HCT116 (cell line): ENCODE measurements around the gene USP32. TPM values are rescaled to one million over a fixed set of nuclear protein-coding genes. Genes with fewer than 3 reads are reported as not detected.

ENCODE experiments used
- ATAC-seq: fragments of 200-7000 bp; cut with Tn5 transposase; 2 replicates; pipeline ENCODE4 v1.9.1; 2020; ENCODE audit warnings: mild to moderate bottlenecking, moderate library complexity
- BruUV-seq: library from RNA; stranded (reverse); fragments of 400-500 nt; replicated peaks from 2 replicates; lab custom pipeline; 2021; lab: Mats Ljungman, UMichigan
- CTCF ChIA-PET: fragments of 300-600 bp; sonication (Branson Sonifier 250); formaldehyde crosslinking; loops from one replicate; lab custom pipeline; 2021; ENCODE audit warnings: antibody characterized with exemption; lab: Charles Lee
- POLR2A ChIA-PET: fragments of 300-600, 350-600 bp; sonication (Branson Sonifier 250); formaldehyde crosslinking; loops from one replicate; lab custom pipeline; 2021; ENCODE audit warnings: antibody characterized with exemption; lab: Charles Lee
- RAD21 ChIA-PET, 2 experiments: fragments of 300-600 bp; sonication (Branson Sonifier 250); formaldehyde crosslinking; loops; one replicate each; lab custom pipeline; 2023; ENCODE audit warnings: low total read pairs in 2 of 2; ENCODE audit not compliant: uncharacterized antibody in 2 of 2, unreplicated experiment in 2 of 2, low non-redundant PET in 1 of 2; lab: Charles Lee
- DNase-seq: peaks from one replicate; pipeline ENCODE4 v3.0.0-alpha.2; 2010; ENCODE audit warnings: low read depth, low spot score
- H2AFZ ChIP-seq: fragments of 200-600 bp; shearing (Covaris generic), sonication (generic); 2 replicates; pipeline ENCODE4 v1.6.1; 2017; ENCODE audit warnings: low read depth, mixed run types, mixed read lengths, antibody characterized with exemption, low read length; ENCODE audit not compliant: poor library complexity, severe bottlenecking
- H3K27ac ChIP-seq: 2 replicates; pipeline ENCODE4 v1.5.1; 2012; ENCODE audit warnings: low read depth, low read length
- H3K27me3 ChIP-seq: fragments of 200-600 bp; sonication (generic); 2 replicates; pipeline ENCODE4 v1.6.1; 2016; ENCODE audit warnings: mixed run types, low read length, mixed read lengths; ENCODE audit not compliant: insufficient read depth
- H3K36me3 ChIP-seq, 2 experiments: fragments of 200-500 bp in 1 of 2; fragments of 200-600 bp in 1 of 2; sonication (Bioruptor generic) in 1 of 2; sonication (generic) in 1 of 2; 2 replicates each; pipeline versions ENCODE4 v1.5.1 to v1.6.1; 2014 to 2016; ENCODE audit warnings: low read length in 2 of 2, inconsistent platforms in 1 of 2, mixed read lengths in 1 of 2, mixed run types in 1 of 2; ENCODE audit not compliant: insufficient read depth in 2 of 2, control insufficient read depth in 1 of 2
- H3K4me1 ChIP-seq, 2 experiments: fragments of 200-600 bp in 1 of 2; sonication (generic) in 1 of 2; 2 replicates each; pipeline versions ENCODE4 v1.5.1 to v1.6.1; 2012 to 2017; ENCODE audit warnings: low read length in 2 of 2, inconsistent platforms in 1 of 2, mild to moderate bottlenecking in 1 of 2, mixed read lengths in 1 of 2, mixed run types in 1 of 2, moderate library complexity in 1 of 2; ENCODE audit not compliant: insufficient read depth in 2 of 2, control insufficient read depth in 1 of 2
- H3K4me2 ChIP-seq: fragments of 200-600 bp; sonication (generic); 2 replicates; pipeline ENCODE4 v1.6.1; 2017; ENCODE audit warnings: mixed run types, low read length, mixed read lengths
- H3K4me3 ChIP-seq, 2 experiments: fragments of 200-600 bp in 1 of 2; sonication (generic) in 1 of 2; replicated peaks in 1 of 2; 2 replicates each; pipeline ENCODE4 v1.5.1; 2011 to 2016; ENCODE audit warnings: low read length in 2 of 2, control low read depth in 1 of 2, low read depth in 1 of 2, mild to moderate bottlenecking in 1 of 2, mixed read lengths in 1 of 2, mixed run types in 1 of 2
- H3K79me2 ChIP-seq: fragments of 200-600 bp; sonication (generic); 2 replicates; pipeline ENCODE4 v1.6.1; 2017; ENCODE audit warnings: mild to moderate bottlenecking, mixed run types, low read length, moderate library complexity, mixed read lengths; ENCODE audit not compliant: insufficient read depth
- H3K9ac ChIP-seq: fragments of 200-600 bp; sonication (generic); 2 replicates; pipeline ENCODE4 v1.6.1; 2016; ENCODE audit warnings: low read length, mixed read lengths
- H3K9me2 ChIP-seq: fragments of 200-600 bp; sonication (generic), shearing (Covaris generic); 2 replicates; pipeline ENCODE4 v1.6.1; 2017; ENCODE audit warnings: mixed run types, mild to moderate bottlenecking, moderate library complexity; ENCODE audit not compliant: insufficient read depth
- H3K9me3 ChIP-seq, 2 experiments: fragments of 200-500 bp in 1 of 2; fragments of 200-600 bp in 1 of 2; sonication (Bioruptor generic) in 1 of 2; sonication (generic) in 1 of 2; 2 replicates each; pipeline ENCODE4 v1.6.1; 2014 to 2017; ENCODE audit warnings: low read length in 2 of 2, mixed read lengths in 2 of 2, inconsistent platforms in 1 of 2, low read depth in 1 of 2, mild to moderate bottlenecking in 1 of 2, mixed run types in 1 of 2, moderate library complexity in 1 of 2; ENCODE audit not compliant: control insufficient read depth in 1 of 2, insufficient read depth in 1 of 2
- H4K20me1 ChIP-seq: fragments of 200-600 bp; sonication (generic), shearing (Covaris generic); 2 replicates; pipeline ENCODE4 v1.6.1; 2017; ENCODE audit warnings: mixed run types, mild to moderate bottlenecking, moderate library complexity; ENCODE audit not compliant: insufficient read depth
- CBX3 ChIP-seq: IDR thresholded peaks from 2 replicates; pipeline ENCODE4 v1.6.1; 2012; ENCODE audit warnings: low read depth
- EGR1 ChIP-seq: IDR thresholded peaks from 2 replicates; pipeline ENCODE4 v1.6.1; 2012; ENCODE audit warnings: low read depth
- ELF1 ChIP-seq: IDR thresholded peaks from 2 replicates; pipeline ENCODE4 v1.6.1; 2012; ENCODE audit warnings: low read depth, borderline replicate concordance
- EZH2 ChIP-seq: fragments of 200-600 bp; sonication (generic); IDR thresholded peaks from 2 replicates; pipeline ENCODE4 v1.6.1; 2017; ENCODE audit warnings: antibody characterized with exemption, mixed run types
- EZH2phosphoT487 ChIP-seq: fragments of 200-600 bp; IDR thresholded peaks from 2 replicates; pipeline ENCODE4 v1.6.1; 2018; ENCODE audit warnings: antibody characterized with exemption, borderline replicate concordance
- FOSL1 ChIP-seq: IDR thresholded peaks from 2 replicates; pipeline ENCODE4 v1.6.1; 2012; ENCODE audit warnings: low read depth
- POLR2A ChIP-seq: IDR thresholded peaks from 2 replicates; pipeline ENCODE4 v1.7.0; 2011; ENCODE audit warnings: borderline replicate concordance; ENCODE audit not compliant: insufficient read depth, insufficient read length; ENCODE audit errors: extremely low read depth
- RAD21 ChIP-seq: IDR thresholded peaks from 2 replicates; pipeline ENCODE4 v1.6.1; 2012; ENCODE audit warnings: low read depth, mild to moderate bottlenecking
- SRF ChIP-seq: IDR thresholded peaks from 2 replicates; pipeline ENCODE4 v1.6.1; 2012; ENCODE audit warnings: low read depth
- TCF7L2 ChIP-seq: IDR thresholded peaks from 2 replicates; pipeline ENCODE4 v1.7.0; 2011; ENCODE audit warnings: borderline replicate concordance, inconsistent platforms; ENCODE audit not compliant: insufficient read depth, insufficient read length; ENCODE audit errors: extremely low read depth
- YY1 ChIP-seq: IDR thresholded peaks from 2 replicates; pipeline ENCODE4 v1.6.1; 2011; ENCODE audit warnings: low read length, low read depth, moderate library complexity, mild to moderate bottlenecking; ENCODE audit not compliant: insufficient replicate concordance; ENCODE audit errors: extremely low read depth
- ZFX ChIP-seq: fragments of 450-650 bp; IDR thresholded peaks from 2 replicates; pipeline ENCODE4 v1.6.1; 2017
- ZNF274 ChIP-seq: fragments of 200-500 bp; sonication (Bioruptor generic); IDR thresholded peaks from 2 replicates; pipeline ENCODE4 v1.6.1; 2014; ENCODE audit warnings: mild to moderate bottlenecking, low read depth, low read length, inconsistent platforms
- intact Hi-C: fragments of 100-400 bp; cut with micrococcal nuclease; formaldehyde crosslinking; loops from 2 replicates; pipeline ENCODE4 v1.10.0; 2022
- total RNA-seq: library from RNA; stranded (reverse); gene quantifications from one replicate; pipeline ENCODE4 v1.2.1, GENCODE V29; 2021; ENCODE audit not compliant: unreplicated experiment
- TF ChIP-seq, protein P1 (sequence below): IDR thresholded peaks from 2 replicates; pipeline ENCODE4 v1.6.1; 2012
- TF ChIP-seq, protein P2 (sequence below): IDR thresholded peaks from 2 replicates; pipeline ENCODE4 v1.6.1; 2012; ENCODE audit warnings: low read depth
- TF ChIP-seq, protein P3 (sequence below): IDR thresholded peaks from 2 replicates; pipeline ENCODE4 v1.6.1; 2012

Gene USP32
- total RNA-seq, 1 experiment from 2014 or later: 67.0 TPM

DNA sequence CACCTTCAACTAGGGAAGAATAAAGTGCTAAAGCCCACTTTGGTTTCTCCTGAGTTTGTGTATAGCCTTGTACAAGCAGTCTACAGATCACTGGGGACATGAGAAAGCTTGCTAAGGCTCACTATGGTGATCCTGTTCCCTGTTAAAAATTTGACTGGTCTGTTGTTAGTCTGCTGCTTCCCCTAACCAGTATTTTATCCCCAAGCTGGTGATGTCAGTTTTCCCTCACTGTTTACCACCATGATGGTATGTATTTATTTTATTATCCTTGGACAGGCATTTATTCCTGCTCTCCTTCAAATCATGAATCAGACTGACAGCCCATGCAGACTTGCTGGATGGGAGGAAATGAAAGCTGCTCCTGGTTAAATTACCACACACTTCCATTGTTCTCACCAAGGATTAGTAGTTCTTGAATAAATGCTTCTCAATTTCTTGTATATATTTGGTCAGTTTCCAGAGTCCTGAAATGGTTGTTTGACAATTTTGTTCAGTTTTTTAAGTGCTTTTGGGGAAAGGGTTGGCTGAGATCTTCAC, 142.6 kb downstream of the USP32 start:
- ATAC-seq (no peak), DNase-seq (no peak)
- H3K9me2 ChIP-seq: no peaks in the 10 kb centered on the region; the same call in 1 of the 2 replicates
- RAD21 ChIA-PET: no interaction called here
- H3K4me3 ChIP-seq: no peak overlapping the region
- no TSS peak for BruUV-seq
- no peaks in the 10 kb centered on the region for H3K27me3 ChIP-seq
- peaks cover 0 to 5% of the 10 kb centered on the region in 2 experiments; a peak in 1 of 4 replicates for H3K9me3 ChIP-seq
- intact Hi-C loops: no loop called here
- no peaks in the 10 kb centered on the region for H3K4me1 ChIP-seq
- CTCF ChIA-PET: no interaction called here
- H3K36me3 ChIP-seq: peaks cover 0 to 11% of the 10 kb centered on the region in 2 experiments; a peak in 2 of 4 replicates
- no peak overlapping the region for H2AFZ ChIP-seq
- no peaks in the 10 kb centered on the region for H3K79me2 ChIP-seq
- no peak overlapping the region for H3K4me2 ChIP-seq
- H3K9ac ChIP-seq: no peak overlapping the region
- POLR2A ChIA-PET: no interaction called here
- TF ChIP-seq, protein P1, sequence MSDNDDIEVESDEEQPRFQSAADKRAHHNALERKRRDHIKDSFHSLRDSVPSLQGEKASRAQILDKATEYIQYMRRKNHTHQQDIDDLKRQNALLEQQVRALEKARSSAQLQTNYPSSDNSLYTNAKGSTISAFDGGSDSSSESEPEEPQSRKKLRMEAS: no peak
- no peak for TF ChIP-seq EGR1
- no peak for TF ChIP-seq ZNF274
- TF ChIP-seq YY1: no peak
- TF ChIP-seq RAD21: no peak
- no peak for TF ChIP-seq CBX3
- TF ChIP-seq EZH2phosphoT487: no peak
- no peak for TF ChIP-seq TCF7L2
- TF ChIP-seq FOSL1: no peak
- TF ChIP-seq, protein P2, sequence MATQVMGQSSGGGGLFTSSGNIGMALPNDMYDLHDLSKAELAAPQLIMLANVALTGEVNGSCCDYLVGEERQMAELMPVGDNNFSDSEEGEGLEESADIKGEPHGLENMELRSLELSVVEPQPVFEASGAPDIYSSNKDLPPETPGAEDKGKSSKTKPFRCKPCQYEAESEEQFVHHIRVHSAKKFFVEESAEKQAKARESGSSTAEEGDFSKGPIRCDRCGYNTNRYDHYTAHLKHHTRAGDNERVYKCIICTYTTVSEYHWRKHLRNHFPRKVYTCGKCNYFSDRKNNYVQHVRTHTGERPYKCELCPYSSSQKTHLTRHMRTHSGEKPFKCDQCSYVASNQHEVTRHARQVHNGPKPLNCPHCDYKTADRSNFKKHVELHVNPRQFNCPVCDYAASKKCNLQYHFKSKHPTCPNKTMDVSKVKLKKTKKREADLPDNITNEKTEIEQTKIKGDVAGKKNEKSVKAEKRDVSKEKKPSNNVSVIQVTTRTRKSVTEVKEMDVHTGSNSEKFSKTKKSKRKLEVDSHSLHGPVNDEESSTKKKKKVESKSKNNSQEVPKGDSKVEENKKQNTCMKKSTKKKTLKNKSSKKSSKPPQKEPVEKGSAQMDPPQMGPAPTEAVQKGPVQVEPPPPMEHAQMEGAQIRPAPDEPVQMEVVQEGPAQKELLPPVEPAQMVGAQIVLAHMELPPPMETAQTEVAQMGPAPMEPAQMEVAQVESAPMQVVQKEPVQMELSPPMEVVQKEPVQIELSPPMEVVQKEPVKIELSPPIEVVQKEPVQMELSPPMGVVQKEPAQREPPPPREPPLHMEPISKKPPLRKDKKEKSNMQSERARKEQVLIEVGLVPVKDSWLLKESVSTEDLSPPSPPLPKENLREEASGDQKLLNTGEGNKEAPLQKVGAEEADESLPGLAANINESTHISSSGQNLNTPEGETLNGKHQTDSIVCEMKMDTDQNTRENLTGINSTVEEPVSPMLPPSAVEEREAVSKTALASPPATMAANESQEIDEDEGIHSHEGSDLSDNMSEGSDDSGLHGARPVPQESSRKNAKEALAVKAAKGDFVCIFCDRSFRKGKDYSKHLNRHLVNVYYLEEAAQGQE: no peak
- TF ChIP-seq, protein P3, sequence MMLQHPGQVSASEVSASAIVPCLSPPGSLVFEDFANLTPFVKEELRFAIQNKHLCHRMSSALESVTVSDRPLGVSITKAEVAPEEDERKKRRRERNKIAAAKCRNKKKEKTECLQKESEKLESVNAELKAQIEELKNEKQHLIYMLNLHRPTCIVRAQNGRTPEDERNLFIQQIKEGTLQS: no peak
- no peak for TF ChIP-seq ELF1
- TF ChIP-seq ZFX: no peak
- no peak for TF ChIP-seq EZH2
- no peak for TF ChIP-seq POLR2A
- TF ChIP-seq SRF: no peak
- no peak overlapping the region for H3K27ac ChIP-seq
- H4K20me1 ChIP-seq: no peaks in the 10 kb centered on the region
